Activated naive CD8-positive, alpha-beta T cell (primary cell): ENCODE measurements around the gene TMEM40.
"Not testable (repeated sequence)": the region's sequence is repeated elsewhere in the genome, so short reads cannot be mapped to it uniquely, and the experiment has no call there.

Source experiments
- H3K27ac Mint-ChIP-seq: one replicate; pipeline ENCODE4 v1.8.0; 2021; ENCODE audit warnings: mixed read lengths
- H3K27me3 Mint-ChIP-seq: one replicate; pipeline ENCODE4 v1.8.0; 2021; ENCODE audit warnings: mixed read lengths
- H3K36me3 Mint-ChIP-seq: one replicate; pipeline ENCODE4 v1.8.0; 2021; ENCODE audit warnings: mixed read lengths
- H3K4me1 Mint-ChIP-seq: one replicate; pipeline ENCODE4 v1.8.0; 2021; ENCODE audit warnings: low read depth, mixed read lengths
- H3K4me3 Mint-ChIP-seq: one replicate; pipeline ENCODE4 v1.8.0; 2021; ENCODE audit warnings: mild to moderate bottlenecking, mixed read lengths
- H3K9me3 Mint-ChIP-seq: one replicate; pipeline ENCODE4 v1.8.0; 2021; ENCODE audit warnings: low read depth, mixed read lengths

The TMEM40 gene

GRCh38 chr3:12705374-12705926 lies 53.6 kb downstream of the TMEM40 start:
- Mint-ChIP-seq H3K4me3 (no peak overlapping the region), H3K27ac (no peak overlapping the region)

DNA sequence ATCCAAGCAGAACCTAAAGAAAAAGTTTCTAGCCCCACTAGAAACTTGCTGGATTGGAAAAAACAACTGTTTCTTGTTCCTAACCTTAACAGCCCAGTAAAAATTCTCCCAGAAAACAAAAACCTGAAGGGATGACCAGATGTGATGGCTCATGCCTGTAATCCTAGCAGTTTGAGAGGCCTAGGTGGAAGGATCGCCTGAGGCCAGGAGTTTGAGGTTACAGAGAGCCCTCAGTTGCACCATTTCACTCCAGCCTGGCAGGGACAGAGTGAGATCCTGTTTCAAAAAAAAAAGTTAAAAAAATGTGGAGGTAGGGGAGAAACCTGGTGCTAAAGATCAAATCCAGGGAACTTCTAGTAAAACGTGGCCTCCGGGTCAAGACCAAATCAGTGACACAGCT lies 56.6 kb downstream of the TMEM40 start:
- peaks cover 2% of the 10 kb centered on the region for H3K27me3 Mint-ChIP-seq
- H3K4me3 Mint-ChIP-seq: no peak overlapping the region
- no peak overlapping the region for H3K27ac Mint-ChIP-seq
- no peaks in the 10 kb centered on the region for H3K9me3 Mint-ChIP-seq
- peaks cover 2% of the 10 kb centered on the region for H3K36me3 Mint-ChIP-seq
- no peaks in the 10 kb centered on the region for H3K4me1 Mint-ChIP-seq

More at GRCh38 chr3:12705374-12705926, 53.6 kb downstream of the TMEM40 start:
- H3K4me1 Mint-ChIP-seq: no peaks in the 10 kb centered on the region
- no peaks in the 10 kb centered on the region for H3K9me3 Mint-ChIP-seq
- peaks cover 2% of the 10 kb centered on the region for H3K27me3 Mint-ChIP-seq
- H3K36me3 Mint-ChIP-seq: peaks cover 2% of the 10 kb centered on the region

GRCh38 chr3:12701601-12702000 lies 57.5 kb downstream of the TMEM40 start:
- not testable (repeated sequence) for H3K27ac Mint-ChIP-seq, H3K36me3 Mint-ChIP-seq, H3K27me3 Mint-ChIP-seq, H3K4me3 Mint-ChIP-seq, H3K4me1 Mint-ChIP-seq, H3K9me3 Mint-ChIP-seq

- Mint-ChIP-seq H3K9me3 (no peaks in the 10 kb centered on the region), H3K4me1 (no peaks in the 10 kb centered on the region), H3K27me3 (peaks cover 2% of the 10 kb centered on the region), H3K36me3 (peaks cover 2% of the 10 kb centered on the region), H3K4me3 (no peak overlapping the region), H3K27ac (no peak overlapping the region)
These were observed 58.3 kb downstream of the TMEM40 start for GRCh38 chr3:12700800-12701199.

DNA sequence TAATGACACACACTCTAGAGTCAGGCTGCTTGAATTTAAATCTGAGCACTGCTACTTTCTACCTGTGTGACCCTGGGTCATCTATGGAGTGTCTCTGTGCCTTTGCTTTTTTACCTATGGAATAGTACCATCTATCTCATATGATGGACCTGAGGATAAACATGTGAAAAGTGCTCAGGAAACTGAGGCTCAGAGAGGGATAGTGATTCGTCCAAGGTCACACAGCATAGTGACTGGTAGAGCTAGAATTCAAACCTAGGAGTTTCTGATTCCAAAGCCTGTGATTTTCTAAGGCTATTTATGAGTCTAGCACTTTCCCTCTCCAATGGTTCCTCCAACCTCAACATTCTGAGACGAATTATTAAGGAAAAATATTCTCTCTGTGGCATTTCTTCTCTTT lies 63.1 kb downstream of the TMEM40 start:
- Mint-ChIP-seq H3K36me3 (peaks cover 2% of the 10 kb centered on the region), H3K4me3 (no peak overlapping the region), H3K27me3 (peaks cover 1% of the 10 kb centered on the region), H3K4me1 (no peaks in the 10 kb centered on the region), H3K27ac (no peak overlapping the region), H3K9me3 (no peaks in the 10 kb centered on the region)

- H3K27me3 Mint-ChIP-seq: no peaks in the 10 kb centered on the region
- H3K27ac Mint-ChIP-seq: no peak overlapping the region
- no peaks in the 10 kb centered on the region for H3K36me3 Mint-ChIP-seq
- no peaks in the 10 kb centered on the region for H3K4me1 Mint-ChIP-seq
- no peaks in the 10 kb centered on the region for H3K9me3 Mint-ChIP-seq
- no peak overlapping the region for H3K4me3 Mint-ChIP-seq
These were observed 63.9 kb downstream of the TMEM40 start for GRCh38 chr3:12695112-12695511.

GRCh38 chr3:12692444-12692843 lies 66.6 kb downstream of the TMEM40 start:
- Mint-ChIP-seq H3K4me1 (no peaks in the 10 kb centered on the region), H3K4me3 (no peak overlapping the region), H3K36me3 (no peaks in the 10 kb centered on the region), H3K9me3 (no peaks in the 10 kb centered on the region), H3K27ac (no peak overlapping the region), H3K27me3 (peaks cover 2% of the 10 kb centered on the region)

DNA sequence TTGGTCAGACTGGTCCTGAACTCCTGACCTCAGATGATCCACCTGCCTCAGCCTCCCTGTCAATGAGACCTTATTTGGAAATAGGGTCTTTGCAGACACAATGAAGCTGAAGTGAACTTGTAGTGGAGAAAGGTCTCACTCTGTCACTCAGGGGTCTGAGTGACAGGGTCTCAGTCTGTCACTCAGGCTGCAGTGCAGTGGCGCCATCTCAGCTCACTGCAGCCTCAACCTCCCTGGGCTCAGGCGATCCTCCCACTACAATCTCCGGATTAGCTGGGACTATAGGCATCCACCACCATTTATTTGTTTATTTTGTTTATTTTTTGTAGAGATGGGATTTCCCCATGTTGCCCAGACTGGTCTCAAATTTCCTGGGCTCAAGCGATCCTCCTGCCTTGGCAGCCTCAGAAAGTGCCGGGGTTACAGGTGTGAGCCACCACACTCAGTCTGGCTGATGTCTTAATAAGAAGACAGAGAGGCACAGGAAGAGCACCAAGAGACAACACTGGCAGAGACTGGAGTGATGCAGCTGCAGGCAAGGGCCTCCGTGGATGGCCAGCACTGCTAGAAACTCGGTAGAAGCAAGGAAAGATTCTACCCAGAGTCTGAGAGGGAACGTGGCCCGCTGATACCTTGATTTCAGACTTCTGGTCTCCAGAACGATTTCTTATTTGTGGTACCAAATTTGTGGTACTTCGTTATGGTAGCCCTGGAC lies 68.9 kb downstream of the TMEM40 start:
- Mint-ChIP-seq H3K27ac (no peak overlapping the region), H3K36me3 (no peaks in the 10 kb centered on the region), H3K4me1 (no peaks in the 10 kb centered on the region), H3K27me3 (peaks cover 2% of the 10 kb centered on the region), H3K9me3 (no peaks in the 10 kb centered on the region), H3K4me3 (no peak overlapping the region)

- Mint-ChIP-seq H3K36me3 (no peaks in the 10 kb centered on the region), H3K9me3 (no peaks in the 10 kb centered on the region), H3K27me3 (peaks cover 2% of the 10 kb centered on the region), H3K4me3 (no peak overlapping the region), H3K27ac (no peak overlapping the region), H3K4me1 (no peaks in the 10 kb centered on the region)
These were observed 71.1 kb downstream of the TMEM40 start for GRCh38 chr3:12687948-12688347.

DNA sequence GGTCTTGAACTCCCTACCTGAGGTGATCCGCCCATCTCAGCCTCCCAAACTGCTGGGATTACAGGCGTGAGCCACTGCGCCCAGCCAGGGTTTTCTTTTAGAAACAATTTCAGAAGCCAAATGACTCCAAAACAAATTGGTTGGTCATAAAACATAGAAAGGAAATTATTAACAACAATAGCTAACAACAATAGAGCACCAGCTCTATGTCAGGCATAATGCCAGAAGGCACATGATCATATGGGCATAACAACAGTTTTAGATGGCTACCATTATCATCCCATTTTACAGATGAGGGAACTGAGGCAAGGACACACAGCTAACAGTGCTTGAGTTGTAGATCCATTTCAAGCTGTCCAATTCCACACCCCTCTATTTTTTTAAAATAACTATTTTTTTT lies 73.0 kb downstream of the TMEM40 start:
- H3K27ac Mint-ChIP-seq: no peak overlapping the region
- no peaks in the 10 kb centered on the region for H3K36me3 Mint-ChIP-seq
- H3K4me1 Mint-ChIP-seq: no peaks in the 10 kb centered on the region
- H3K4me3 Mint-ChIP-seq: no peak overlapping the region
- no peaks in the 10 kb centered on the region for H3K9me3 Mint-ChIP-seq
- H3K27me3 Mint-ChIP-seq: peaks cover 2% of the 10 kb centered on the region
